Pancreas (tissue), 10 donors: ENCODE data around the gene ARHGEF37. TPM values are rescaled to one million over a fixed set of nuclear protein-coding genes. Genes with fewer than 3 reads are reported as not detected.
"Not testable (repeated sequence)": the region's sequence is repeated elsewhere in the genome, so short reads cannot be mapped to it uniquely, and the experiment has no call there.

Source experiments
- ATAC-seq, 4 donors: fragments of 200-7000 bp; cut with Tn5 transposase; one replicate each; pipeline versions ENCODE4 v1.8.0 to v1.9.1; 2020; ENCODE audit warnings: mild to moderate bottlenecking in 4 of 4, moderate library complexity in 4 of 4
- DNase-seq, 6 donors: peaks; one replicate each; pipeline ENCODE4 v3.0.0-alpha.2; 2020
- FAIRE-seq: peaks from 2 replicates; lab custom pipeline; 2012; peaks lifted over from hg19 to GRCh38; lab: Jason Lieb, UNC
- H3K27ac ChIP-seq, 4 donors: fragments of 200-600 bp; sonication (generic); 1 replicate in 3 of 4; 2 replicates in 1 of 4; pipeline versions ENCODE4 v1.5.0 to v1.8.0; 2020
- H3K27me3 ChIP-seq, 4 donors: fragments of 200-600 bp; one replicate each; pipeline ENCODE4 v1.8.0; 2021
- H3K36me3 ChIP-seq, 3 donors: fragments of 200-600 bp; sonication (generic) in 1 of 3; one replicate each; pipeline versions ENCODE4 v1.5.0 to v1.8.0; 2020 to 2021
- H3K4me1 ChIP-seq, 3 donors: fragments of 200-600 bp; one replicate each; pipeline ENCODE4 v1.8.0; 2021
- H3K4me3 ChIP-seq, 4 donors: fragments of 200-600 bp; sonication (generic) in 2 of 4; one replicate each; pipeline versions ENCODE4 v1.5.0 to v1.8.0; 2020 to 2021
- H3K9me3 ChIP-seq, 4 donors: fragments of 200-600 bp; one replicate each; pipeline ENCODE4 v1.8.0; 2021
- CTCF ChIP-seq, 4 donors: fragments of 200-600 bp; sonication (generic) in 3 of 4; IDR thresholded peaks; one replicate each; pipeline versions ENCODE4 v1.5.0 to v1.8.0; 2021; ENCODE audit warnings: antibody characterized with exemption in 4 of 4
- WGBS, 2 donors: extraction: QIAGEN DNeasy Blood & Tissue Kit; methylation state at CpG; one replicate each; pipeline ENCODE4 v1.1.7; 2013; 5-methylcytosine and 5-hydroxymethylcytosine counted together
- intact Hi-C, 3 donors: fragments of 100-400 bp; cut with DNase I; formaldehyde crosslinking; loops; one replicate each; pipeline versions ENCODE4 v1.11.1 to v1.14.2; 2022
- polyA plus RNA-seq, 2 donors: library from polyadenylated mRNA; stranded (reverse); fragments of 200-250 nt; gene quantifications; one replicate each; pipeline ENCODE4 v1.2.3, GENCODE V29; 2013
- total RNA-seq, 6 donors: library from RNA; stranded (reverse); fragmentation: NEBNext Ultra II Directional in 4 of 6; extraction: Animal tissue kit (Norgen Biotek cat#: 25700) in 4 of 6; gene quantifications; one replicate each; pipeline versions ENCODE4 v1.2.1 to v1.2.4, GENCODE V29; 2021 to 2023
- donor health status: healthy with polysubstance abuse.
- donor health status: DM: no; HTN: no; CAD: no; lungs with moderate emphysema.
- donor health status: DM: no; HTN: no; CAD: no.
- donor health status: control.
- donor health status: control.
- donor health status: Bipolar disorder and iron deficiency.
- donor health status: DM: yes; HTN: yes; CAD: no.
- donor health status: DM: no; HTN: no; CAD: no.
- donor health status: DM: no; HTN: no; CAD: no.
- donor health status: DM: yes; HTN: yes; CAD: no.

Gene ARHGEF37, protein sequence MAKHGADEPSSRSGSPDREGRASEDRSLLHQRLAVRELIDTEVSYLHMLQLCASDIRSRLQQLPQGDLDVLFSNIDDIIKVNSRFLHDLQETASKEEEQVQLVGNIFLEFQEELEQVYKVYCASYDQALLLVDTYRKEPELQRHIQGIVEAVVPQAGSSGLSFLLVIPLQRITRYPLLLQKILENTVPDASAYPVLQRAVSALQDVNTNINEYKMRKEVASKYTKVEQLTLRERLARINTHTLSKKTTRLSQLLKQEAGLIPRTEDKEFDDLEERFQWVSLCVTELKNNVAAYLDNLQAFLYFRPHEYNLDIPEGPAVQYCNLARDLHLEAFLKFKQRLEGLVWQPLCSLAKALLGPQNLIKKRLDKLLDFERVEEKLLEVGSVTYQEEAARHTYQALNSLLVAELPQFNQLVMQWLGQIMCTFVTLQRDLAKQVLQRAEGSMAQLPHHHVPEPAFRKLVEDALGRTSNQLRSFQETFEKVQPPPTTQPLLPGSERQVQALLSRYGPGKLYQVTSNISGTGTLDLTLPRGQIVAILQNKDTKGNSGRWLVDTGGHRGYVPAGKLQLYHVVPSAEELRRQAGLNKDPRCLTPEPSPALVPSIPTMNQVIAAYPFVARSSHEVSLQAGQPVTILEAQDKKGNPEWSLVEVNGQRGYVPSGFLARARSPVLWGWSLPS
- total RNA-seq (10 to 100 TPM in 1 of 6 donors, 1 to 10 TPM in 5; 7.6 to 13.6 (median 9.7) TPM), polyA plus RNA-seq (1 to 10 TPM; 5.7 to 7.8 TPM)

DNA sequence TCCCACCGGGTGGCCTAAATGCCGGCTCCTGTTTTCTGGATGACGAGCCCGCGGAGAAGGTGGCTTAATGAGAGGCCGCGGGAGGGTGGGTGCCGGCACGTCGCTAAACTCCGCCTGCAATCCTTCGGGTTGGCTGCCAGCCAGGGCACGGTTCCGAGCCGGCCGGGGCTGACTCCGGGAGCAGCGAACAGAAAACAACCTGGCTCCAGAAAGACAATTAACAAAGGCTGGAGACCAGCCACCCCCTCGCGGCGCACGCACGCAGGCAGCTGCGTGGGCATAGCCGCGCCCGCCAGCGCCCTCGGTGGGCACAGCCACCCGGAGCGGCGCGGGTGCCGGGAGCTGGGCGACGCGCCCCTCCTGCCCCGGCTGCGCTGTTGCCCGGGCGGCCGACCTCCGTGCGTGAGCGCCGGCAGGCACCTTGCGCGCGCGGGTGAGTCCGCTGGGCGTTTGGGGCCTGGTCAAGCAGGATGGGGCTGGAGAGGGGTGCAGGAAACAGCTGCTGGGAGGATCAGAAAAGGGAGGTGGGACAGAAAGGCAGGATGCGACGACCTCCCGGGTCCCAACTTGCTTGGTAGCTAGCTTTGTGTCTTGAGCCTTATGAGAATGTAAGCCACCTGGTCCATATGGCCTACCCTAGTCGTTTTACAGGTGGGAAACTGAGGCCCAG is at the start of gene ARHGEF37:
TSS of gene ARHGEF37 (plus strand) at position 307 of the 670 bp plus-strand sequence. CDS start 16,272 bp downstream, outside the sequence.
- Histone ChIP-seq H3K36me3 (no peaks in the 10 kb centered on the region), H3K27ac (peak within 1 kb of the TSS; percentile 69 to 91 (median 82)), H3K9me3 (no peaks in the 10 kb centered on the region), H3K4me1 (peaks cover 14 to 27% (median 22%) of the 10 kb centered on the region in 3 donors), H3K4me3 (peak within 1 kb of the TSS; percentile 19 to 72 (median 62)), H3K27me3 (no peaks in the 10 kb centered on the region)
- TF ChIP-seq CTCF (IDR thresholded peaks at IDR 0.05): no peak
- intact Hi-C loops: no loop called here
- 0 to 1% methylated on average over 56 of the region's 56 CpGs for WGBS, 2 donors
- DNase-seq (peak; percentile 86 to 97 (median 92)), FAIRE-seq (no peak), ATAC-seq (peak; percentile 69 to 78 (median 72))

DNA sequence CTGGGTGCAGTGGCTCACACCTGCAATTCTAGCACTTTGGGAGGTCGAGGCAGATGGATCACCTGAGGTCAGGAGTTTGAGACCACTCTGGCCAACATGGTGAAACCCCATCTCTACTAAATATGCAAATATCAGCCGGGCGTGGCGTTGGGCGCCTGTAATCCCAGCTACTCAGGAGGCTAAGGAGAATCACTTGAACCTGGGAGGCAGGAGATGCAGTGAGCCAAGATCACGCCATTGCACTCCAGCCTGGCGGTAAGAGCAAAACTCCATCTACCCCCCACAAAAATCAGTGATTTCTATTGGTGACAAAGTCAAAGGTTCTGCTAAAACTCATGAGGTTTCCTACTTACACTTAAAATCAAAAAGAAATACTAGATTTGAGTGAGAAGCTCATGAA is 48.9 kb upstream of the ARHGEF37 start:
- H3K9me3 ChIP-seq: no peaks in the 10 kb centered on the region
- WGBS, 2 donors: 93% methylated on average over 7 of the region's 7 CpGs
- no peak for FAIRE-seq
- H3K27ac ChIP-seq: no peak overlapping the region
- ATAC-seq: no peak
- intact Hi-C loops: no loop called here
- H3K4me1 ChIP-seq: peaks cover 17 to 29% (median 24%) of the 10 kb centered on the region in 3 donors
- H3K36me3 ChIP-seq: no peaks in the 10 kb centered on the region
- no peaks in the 10 kb centered on the region for H3K27me3 ChIP-seq
- no peak overlapping the region for H3K4me3 ChIP-seq
- DNase-seq: no peak
- TF ChIP-seq CTCF (IDR thresholded peaks at IDR 0.05): no peak

DNA sequence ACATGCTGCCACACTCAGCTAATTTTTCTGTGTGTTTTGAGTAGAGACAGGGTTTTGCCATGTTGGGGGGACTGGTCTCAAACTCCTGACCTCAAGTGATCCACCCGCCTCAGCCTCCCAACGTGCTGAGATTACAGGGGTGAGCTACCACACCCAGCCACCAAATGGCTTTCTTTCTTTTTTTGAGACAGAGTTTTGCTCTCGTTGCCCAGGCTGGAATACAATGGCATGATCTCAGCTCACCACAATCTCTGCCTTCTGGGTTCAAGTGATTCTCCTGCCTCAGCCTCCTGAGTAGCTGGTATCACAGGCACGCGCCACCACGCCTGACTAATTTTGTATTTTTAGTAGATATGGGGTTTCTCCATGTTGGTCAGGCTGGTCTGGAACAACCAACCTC is 45.5 kb upstream of the ARHGEF37 start:
- ATAC-seq, H3K27ac ChIP-seq, intact Hi-C loops, H3K36me3 ChIP-seq, DNase-seq, H3K9me3 ChIP-seq, H3K27me3 ChIP-seq, H3K4me3 ChIP-seq, FAIRE-seq: not testable (repeated sequence)
- peaks cover 14 to 19% (median 15%) of the 10 kb centered on the region in 3 donors for H3K4me1 ChIP-seq
- WGBS, 2 donors: 89 to 91% methylated on average over 6 of the region's 6 CpGs

DNA sequence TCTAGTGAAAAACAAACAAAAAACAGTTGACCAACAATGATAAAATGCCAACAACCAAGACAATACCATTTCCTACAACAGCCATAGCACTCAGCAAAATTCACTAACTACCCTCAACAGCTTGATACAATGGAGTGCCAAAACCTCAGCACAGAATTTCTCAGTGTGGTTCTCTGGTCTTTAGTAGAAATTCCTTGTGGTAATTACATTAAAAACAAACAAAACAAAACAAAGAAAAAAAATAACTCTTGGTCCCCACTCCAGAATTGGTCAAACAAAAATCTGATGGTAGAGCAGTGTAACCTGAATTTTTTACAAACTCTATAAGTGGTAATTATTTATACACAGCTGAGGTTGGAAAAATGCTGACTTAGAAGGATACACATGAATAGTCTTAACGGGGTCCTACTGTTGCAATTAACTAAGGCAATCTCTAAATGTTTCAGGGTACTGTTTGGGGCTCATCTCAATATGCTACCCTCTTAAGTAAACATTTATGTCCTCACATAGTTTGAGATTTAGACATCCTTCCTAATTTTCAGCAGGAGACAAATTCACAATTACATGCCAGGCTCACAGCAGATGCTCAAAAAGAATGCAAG is 43.8 kb upstream of the ARHGEF37 start:
- no peaks in the 10 kb centered on the region for H3K9me3 ChIP-seq
- no peak overlapping the region for H3K27ac ChIP-seq
- H3K4me1 ChIP-seq: peaks cover 14 to 19% (median 15%) of the 10 kb centered on the region in 3 donors
- peaks cover 0 to 5% (median 0%) of the 10 kb centered on the region in 3 donors for H3K36me3 ChIP-seq
- DNase-seq: no peak
- intact Hi-C loops: no loop called here
- no peak for FAIRE-seq
- ATAC-seq: no peak
- 70 to 92% methylated on average over 1 of the region's 1 CpG for WGBS, 2 donors
- no peaks in the 10 kb centered on the region for H3K27me3 ChIP-seq
- no peak for TF ChIP-seq CTCF (IDR thresholded peaks at IDR 0.05)
- no peak overlapping the region for H3K4me3 ChIP-seq

GRCh38 chr5:149540089-149540488 is 41.2 kb upstream of the ARHGEF37 start:
- H3K36me3 ChIP-seq: peaks cover 0 to 9% (median 2%) of the 10 kb centered on the region in 3 donors
- FAIRE-seq: no peak
- 66 to 69% methylated on average over 3 of the region's 3 CpGs for WGBS, 2 donors

More at GRCh38 chr5:149540089-149540488, 41.2 kb upstream of the ARHGEF37 start:
- Histone ChIP-seq H3K27me3 (no peaks in the 10 kb centered on the region), H3K4me3 (no peak overlapping the region), H3K27ac (no peak overlapping the region), H3K4me1 (peaks cover 16 to 36% (median 26%) of the 10 kb centered on the region in 3 donors), H3K9me3 (no peaks in the 10 kb centered on the region)
- no peak for TF ChIP-seq CTCF (IDR thresholded peaks at IDR 0.05)
- intact Hi-C loops: no loop called here
- ATAC-seq (no peak), DNase-seq (no peak)
